ENCODE measurements around the gene PDCD1LG2. TPM values are rescaled to one million over a fixed set of nuclear protein-coding genes. Genes with fewer than 3 reads are reported as not detected.

PDCD1LG2 gene
- total RNA-seq, 1 donor from 2014 or later: 2.5 TPM

GRCh38 chr9:5608298-5609225 lies 98.2 kb downstream of the PDCD1LG2 start:
- intact Hi-C loops (cut with micrococcal nuclease): no loop called here

GRCh38 chr9:5609226-5609596 lies 98.9 kb downstream of the PDCD1LG2 start:
- intact Hi-C loops (cut with micrococcal nuclease): no loop called here

GRCh38 chr9:5610491-5610890 lies 100.2 kb downstream of the PDCD1LG2 start:
- intact Hi-C loops (cut with micrococcal nuclease): no loop called here

- intact Hi-C loops (cut with micrococcal nuclease): no loop called here
These were observed 101.2 kb downstream of the PDCD1LG2 start for GRCh38 chr9:5611321-5612184.

GRCh38 chr9:5612185-5612530 lies 101.8 kb downstream of the PDCD1LG2 start:
- intact Hi-C loops (cut with micrococcal nuclease): no loop called here

- intact Hi-C loops (cut with micrococcal nuclease): no loop called here
These were observed 103.9 kb downstream of the PDCD1LG2 start for GRCh38 chr9:5614192-5614591.

- intact Hi-C loops (cut with micrococcal nuclease): no loop called here
These were observed 104.7 kb downstream of the PDCD1LG2 start for GRCh38 chr9:5614985-5615384.

GRCh38 chr9:5617749-5618148 lies 107.4 kb downstream of the PDCD1LG2 start:
- intact Hi-C loops (cut with micrococcal nuclease): loop anchor here (1.0 kb wide), 1 partner anchor 10 kb away; no protein-coding TSS in a partner anchor

GRCh38 chr9:5620494-5620893 lies 110.2 kb downstream of the PDCD1LG2 start:
- intact Hi-C loops (cut with micrococcal nuclease): no loop called here

Other genes starting within 250 kb of the PDCD1LG2 start
- gene RLN2, start 205.8 kb upstream of the PDCD1LG2 start, total RNA-seq: 1.4 and 1.8 TPM in 2 replicates
- gene RLN1, start 170.7 kb upstream of the PDCD1LG2 start, total RNA-seq: 0.73 and 1.5 TPM in 2 replicates
- 26.4 and 27.9 TPM in 2 replicates for gene PLGRKT, start 72.6 kb upstream of the PDCD1LG2 start, total RNA-seq
- 11.1 and 12.7 TPM in 2 replicates for gene CD274, start 60.0 kb upstream of the PDCD1LG2 start, total RNA-seq
- 20.4 and 21.1 TPM in 2 replicates for gene RIC1, start 118.6 kb downstream of the PDCD1LG2 start, total RNA-seq

Data from T-helper 2 cell treated with Interferon-gamma antibody and Interleukin-4, amounts not matched to agents 100 ng/mL and 5 ng/mL, for 36 hours (primary cell).